GM19438 (cell line): ENCODE measurements around the gene C21orf58.

ENCODE experiments used
- ATAC-seq: cut with Tn5 transposase; IDR thresholded peaks from one replicate; pipeline ENCODE4 v1.9.1; 2021; ENCODE audit warnings: low read depth; ENCODE audit not compliant: unreplicated experiment

Gene C21orf58

GRCh38 chr21:46297338-46298271 is 26.1 kb downstream of the C21orf58 start:
- no peak for ATAC-seq

GRCh38 chr21:46295996-46296752 is 27.5 kb downstream of the C21orf58 start:
- ATAC-seq: no peak

DNA sequence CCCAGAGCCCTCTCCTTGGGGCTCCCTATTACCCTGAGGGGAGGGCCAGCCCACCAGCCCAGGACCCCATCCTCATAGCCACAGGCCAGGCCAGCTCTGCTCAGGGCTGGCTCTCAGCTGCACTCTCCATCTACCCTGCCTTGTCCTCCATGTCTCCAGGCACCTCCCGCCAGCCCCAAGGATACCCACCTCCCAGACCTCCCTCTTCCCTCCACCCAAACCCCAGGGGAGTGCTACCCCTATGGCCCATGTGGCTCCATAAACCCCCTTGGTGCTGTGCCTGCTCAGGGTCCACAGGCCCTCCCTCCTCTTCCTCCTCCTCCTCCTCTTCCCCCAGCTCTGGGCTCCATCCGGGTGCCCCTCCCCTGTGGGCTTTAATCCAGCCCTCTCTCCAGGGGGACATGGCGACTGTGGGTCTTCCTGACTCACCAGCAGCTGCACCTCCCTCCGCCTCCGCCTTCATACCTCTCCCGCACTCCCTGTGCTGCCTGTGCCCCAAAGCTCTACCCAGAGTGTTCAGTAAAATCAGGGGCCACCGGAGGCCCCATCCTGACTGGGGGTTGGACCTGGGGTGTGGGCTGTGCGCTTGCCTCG is 28.4 kb downstream of the C21orf58 start:
- ATAC-seq: no peak

GRCh38 chr21:46294647-46295176 is 29.0 kb downstream of the C21orf58 start:
- no peak for ATAC-seq

DNA sequence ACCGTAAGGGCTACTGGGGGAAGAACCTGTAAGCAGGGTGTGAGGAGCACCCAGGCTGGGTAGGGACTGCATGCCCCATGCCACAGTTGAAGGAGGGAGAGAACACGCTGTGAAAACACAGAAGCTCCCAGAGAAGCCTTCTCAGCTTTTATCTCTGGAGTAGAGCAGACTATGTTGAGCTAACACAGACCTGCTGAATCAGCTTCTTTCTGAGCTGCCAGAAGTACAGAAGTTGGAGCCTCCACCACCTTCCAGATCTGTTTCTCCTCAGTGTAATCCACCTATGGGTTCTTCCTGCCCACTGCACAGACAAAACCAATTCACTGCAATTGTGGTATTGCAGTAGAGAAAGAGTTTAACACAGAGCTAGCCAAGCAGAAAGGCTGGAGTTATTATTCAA is 32.1 kb downstream of the C21orf58 start:
- ATAC-seq: no peak

DNA sequence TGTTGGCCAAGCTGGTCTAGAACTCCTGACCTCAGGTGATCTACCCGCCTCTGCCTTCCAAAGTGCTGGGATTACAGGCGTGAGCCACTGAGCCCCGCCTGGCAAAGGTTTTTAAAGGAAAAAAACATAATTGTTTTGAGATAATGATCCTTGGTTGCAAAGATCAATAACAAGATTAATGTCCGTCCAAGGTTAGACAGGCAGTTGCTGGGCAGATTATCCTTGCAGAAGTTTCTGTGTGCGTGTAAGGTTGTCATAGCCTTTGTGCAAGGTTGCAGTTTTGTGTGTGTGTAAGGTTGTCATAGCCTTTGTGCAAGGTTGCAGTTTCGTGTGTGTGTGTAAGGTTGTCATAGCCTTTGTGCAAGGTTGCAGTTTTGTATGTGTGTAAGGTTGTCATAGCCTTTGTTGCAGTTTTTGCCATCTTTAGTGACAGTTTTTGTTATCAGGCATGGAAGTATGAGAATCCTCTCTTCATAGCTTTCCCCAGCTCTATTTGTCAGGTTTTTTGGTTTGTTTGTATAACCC is 34.0 kb downstream of the C21orf58 start:
- no peak for ATAC-seq

DNA sequence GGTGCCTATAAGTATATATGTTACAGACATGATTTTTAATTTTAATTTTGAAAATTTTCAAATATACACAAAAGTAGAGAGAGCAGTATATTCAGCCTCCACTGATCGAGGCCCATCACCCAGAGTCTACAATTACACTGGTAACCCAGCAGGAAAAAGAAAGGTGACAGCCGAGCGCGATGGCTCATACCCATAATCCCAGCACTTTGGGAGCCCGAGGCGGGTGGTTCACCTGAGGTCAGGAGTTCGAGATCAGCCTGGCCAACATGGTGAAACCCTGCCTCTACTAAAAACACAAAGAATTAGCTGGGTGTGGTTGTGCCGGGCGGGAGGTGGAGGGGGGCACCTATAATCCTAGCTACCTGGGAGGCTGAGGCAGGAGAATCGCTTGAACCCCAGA is 36.1 kb downstream of the C21orf58 start:
- ATAC-seq: no peak

DNA sequence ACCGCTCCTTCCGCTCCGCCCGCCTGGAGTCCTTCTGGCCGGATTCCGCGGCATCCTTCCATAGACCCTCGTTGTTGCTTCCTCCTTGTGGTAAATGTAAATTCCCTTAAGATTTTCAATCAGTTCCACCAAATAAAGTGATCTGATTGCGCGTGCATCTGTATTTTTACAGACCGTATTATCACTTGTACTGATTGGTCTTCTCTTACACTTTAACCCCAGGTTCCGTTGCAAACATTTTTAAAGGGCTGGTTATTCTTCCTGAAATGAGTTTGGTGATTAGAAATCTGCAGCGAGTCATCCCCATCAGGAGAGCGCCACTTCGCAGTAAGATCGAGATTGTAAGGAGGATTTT is 37.0 kb downstream of the C21orf58 start:
- ATAC-seq: no peak

GRCh38 chr21:46285761-46286647 is 37.7 kb downstream of the C21orf58 start, which contains the start of gene YBEY:
YBEY (plus strand) TSS chr21:46286342; CDS start chr21:46286914, 572 bp downstream.
- ATAC-seq: peak; percentile 79

- ATAC-seq: no peak
Measured at GRCh38 chr21:46285206-46285661, 38.4 kb downstream of the C21orf58 start, which contains the start of gene MCM3AP. MCM3AP (minus strand) TSS chr21:46285611; CDS start chr21:46285286, 325 bp downstream.

GRCh38 chr21:46284733-46285132 is 38.9 kb downstream of the C21orf58 start:
- ATAC-seq: no peak

- no peak for ATAC-seq
Measured at GRCh38 chr21:46284077-46284644, 39.5 kb downstream of the C21orf58 start.

- no peak for ATAC-seq
Measured at GRCh38 chr21:46274797-46275390, 48.8 kb downstream of the C21orf58 start.

GRCh38 chr21:46273341-46273740 is 50.3 kb downstream of the C21orf58 start:
- no peak for ATAC-seq

DNA sequence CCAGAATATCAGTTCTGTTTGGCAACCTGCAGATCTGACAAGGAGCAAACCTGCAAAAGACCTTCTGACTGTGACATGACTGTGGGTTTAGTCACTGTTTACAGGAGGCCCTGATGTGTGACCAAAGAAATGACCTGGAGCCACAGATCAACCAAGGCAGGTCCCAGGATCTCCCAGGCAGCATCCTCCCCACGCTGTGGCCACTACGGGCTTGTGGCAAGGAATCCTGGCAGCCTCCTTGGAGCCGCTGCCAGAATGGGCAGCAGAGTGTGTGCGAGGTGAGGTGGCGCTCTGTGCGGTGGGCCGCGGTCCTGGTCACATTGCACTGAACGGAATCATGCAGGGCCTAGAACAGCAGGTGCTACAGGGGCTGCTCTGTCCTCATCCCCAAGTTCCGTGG is 54.2 kb downstream of the C21orf58 start:
- ATAC-seq: no peak

GRCh38 chr21:46268371-46268770 is 55.3 kb downstream of the C21orf58 start:
- no peak for ATAC-seq

DNA sequence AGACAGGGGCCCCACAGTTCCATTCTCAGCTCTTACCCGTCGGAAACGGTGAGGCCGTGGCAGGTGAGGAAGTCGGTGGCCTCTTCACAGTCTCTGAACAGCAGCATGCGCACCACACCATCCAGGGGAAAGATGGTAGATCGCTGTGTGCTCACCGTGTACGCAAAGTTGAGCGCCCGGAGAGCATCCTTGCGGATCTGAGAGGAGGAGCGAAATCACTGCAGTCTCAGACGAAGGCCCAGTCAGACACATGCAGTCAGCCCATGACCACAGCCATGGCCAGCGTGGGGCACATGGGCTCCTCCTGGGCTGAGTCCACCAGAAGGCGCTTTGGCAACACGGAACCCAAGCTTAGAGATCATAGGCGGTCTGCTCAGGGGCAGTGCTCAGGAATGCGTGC is 56.7 kb downstream of the C21orf58 start:
- ATAC-seq: no peak

- no peak for ATAC-seq
Measured at GRCh38 chr21:46265736-46266525, 57.7 kb downstream of the C21orf58 start.
